GM18508 (cell line): ENCODE results near the gene NUBP2.

Source experiments
- ATAC-seq: cut with Tn5 transposase; IDR thresholded peaks from one replicate; pipeline ENCODE4 v1.9.1; 2021; ENCODE audit warnings: moderate number of reproducible peaks; ENCODE audit not compliant: insufficient read depth, unreplicated experiment

NUBP2 gene

GRCh38 chr16:1757714-1758461, 24.9 kb upstream of the NUBP2 start:
- ATAC-seq, result no peak

- no peak for ATAC-seq
Observed at GRCh38 chr16:1758923-1759322, 23.8 kb upstream of the NUBP2 start.

GRCh38 chr16:1759511-1759910, 23.2 kb upstream of the NUBP2 start:
- ATAC-seq, result no peak

- ATAC-seq, result no peak
Observed at GRCh38 chr16:1760911-1761310, 21.8 kb upstream of the NUBP2 start.

GRCh38 chr16:1761751-1762150, 21.0 kb upstream of the NUBP2 start:
- no peak for ATAC-seq

- no peak for ATAC-seq
Observed at GRCh38 chr16:1762196-1762878, 20.4 kb upstream of the NUBP2 start.

GRCh38 chr16:1762879-1763520, 19.8 kb upstream of the NUBP2 start:
- ATAC-seq, result no peak

GRCh38 chr16:1763521-1764511, 18.9 kb upstream of the NUBP2 start:
- ATAC-seq, result no peak

- no peak for ATAC-seq
Observed at GRCh38 chr16:1764971-1765370, 17.8 kb upstream of the NUBP2 start.

GRCh38 chr16:1765826-1766225, 16.9 kb upstream of the NUBP2 start:
- ATAC-seq, result no peak

GRCh38 chr16:1766231-1766630, 16.5 kb upstream of the NUBP2 start:
- no peak for ATAC-seq

GRCh38 chr16:1766701-1767100, 16.1 kb upstream of the NUBP2 start:
- ATAC-seq, result no peak

GRCh38 chr16:1767116-1767994, 15.4 kb upstream of the NUBP2 start:
- ATAC-seq, result no peak

- no peak for ATAC-seq
Observed at GRCh38 chr16:1768061-1768766, 14.5 kb upstream of the NUBP2 start.

- no peak for ATAC-seq
Observed at GRCh38 chr16:1768767-1769401, 13.9 kb upstream of the NUBP2 start.

GRCh38 chr16:1769402-1770300, 13.1 kb upstream of the NUBP2 start:
- ATAC-seq, result no peak
